ENCODE data around the gene MAML3.

Gene MAML3

GRCh38 chr4:139857021-139857420 is 297.0 kb downstream of the MAML3 start:
- DNase-seq (ENCODE audit: extremely low spot score), result peak; percentile 23
- POLR2A ChIA-PET, result interaction anchor here (0.6 kb wide), 1 partner anchor 9 kb away, joined by 3 read pairs; no protein-coding TSS in a partner anchor
- no peak for TF ChIP-seq HDGF (IDR thresholded peaks at IDR 0.05; ENCODE audit: borderline replicate concordance)
- no peak for TF ChIP-seq ARNT (IDR thresholded peaks at IDR 0.05)
- no peak for TF ChIP-seq CTBP1 (IDR thresholded peaks at IDR 0.05; ENCODE audit: borderline replicate concordance)
- CTCF ChIA-PET, result interaction anchor here (0.6 kb wide), 1 partner anchor 11 kb away, joined by 3 read pairs; no protein-coding TSS in a partner anchor

GRCh38 chr4:139854668-139855403 is 299.1 kb downstream of the MAML3 start:
- CTCF ChIA-PET, result no interaction called here
- TF ChIP-seq FOXK2 (IDR thresholded peaks at IDR 0.05) (no peak), LEF1 (IDR thresholded peaks at IDR 0.05; ENCODE audit: borderline replicate concordance) (no peak), ARNT (IDR thresholded peaks at IDR 0.05) (no peak), CTBP1 (IDR thresholded peaks at IDR 0.05; ENCODE audit: borderline replicate concordance) (no peak), HDGF (IDR thresholded peaks at IDR 0.05; ENCODE audit: borderline replicate concordance) (no peak), FOXM1 (IDR thresholded peaks at IDR 0.05; ENCODE audit: borderline replicate concordance) (no peak), ELF4 (IDR thresholded peaks at IDR 0.05) (no peak), TARDBP (IDR thresholded peaks at IDR 0.05) (no peak), L3MBTL2 (conservative IDR thresholded peaks at IDR 0.05) (no peak), ZNF384 (IDR thresholded peaks at IDR 0.05) (no peak), SUZ12 (IDR thresholded peaks at IDR 0.05) (no peak), NFRKB (IDR thresholded peaks at IDR 0.05) (no peak), PKNOX1 (IDR thresholded peaks at IDR 0.05) (no peak)
- POLR2A ChIA-PET, result interaction anchor here (0.9 kb wide), 1 partner anchor 21 kb away, joined by 3 read pairs; no protein-coding TSS in a partner anchor
- DNase-seq (ENCODE audit: extremely low spot score), result no peak

- CTCF ChIA-PET, result no interaction called here
- DNase-seq (ENCODE audit: extremely low spot score), result no peak
- no peak for TF ChIP-seq NFRKB (IDR thresholded peaks at IDR 0.05)
- TF ChIP-seq HDGF (IDR thresholded peaks at IDR 0.05; ENCODE audit: borderline replicate concordance), result no peak
- no peak for TF ChIP-seq FOXK2 (IDR thresholded peaks at IDR 0.05)
- POLR2A ChIA-PET, result no interaction called here
Observed at GRCh38 chr4:139853309-139853708, 300.7 kb downstream of the MAML3 start.

GRCh38 chr4:139852612-139853269 is 301.2 kb downstream of the MAML3 start:
- no peak for DNase-seq (ENCODE audit: extremely low spot score)
- no peak for TF ChIP-seq ZNF384 (IDR thresholded peaks at IDR 0.05)
- no peak for TF ChIP-seq ARNT (IDR thresholded peaks at IDR 0.05)
- ChIA-PET POLR2A (no interaction called here), CTCF (interaction anchor here (0.7 to 0.8 kb wide), 2 partner anchors 196 to 745 kb away, joined by 3 to 8 read pairs; no protein-coding TSS in a partner anchor)

- POLR2A ChIA-PET, result no interaction called here
- no peak for TF ChIP-seq PKNOX1 (IDR thresholded peaks at IDR 0.05)
- no peak for TF ChIP-seq LEF1 (IDR thresholded peaks at IDR 0.05; ENCODE audit: borderline replicate concordance)
- TF ChIP-seq ELF4 (IDR thresholded peaks at IDR 0.05), result no peak
- TF ChIP-seq SUZ12 (IDR thresholded peaks at IDR 0.05), result no peak
- no peak for TF ChIP-seq ZNF384 (IDR thresholded peaks at IDR 0.05)
- TF ChIP-seq BHLHE40 (IDR thresholded peaks at IDR 0.05; ENCODE audit: borderline replicate concordance), result no peak
- no peak for TF ChIP-seq TARDBP (IDR thresholded peaks at IDR 0.05)
- TF ChIP-seq FOXM1 (IDR thresholded peaks at IDR 0.05; ENCODE audit: borderline replicate concordance), result no peak
- no peak for TF ChIP-seq FOXK2 (IDR thresholded peaks at IDR 0.05)
- no peak for TF ChIP-seq NFRKB (IDR thresholded peaks at IDR 0.05)
- DNase-seq (ENCODE audit: extremely low spot score), result no peak
- CTCF ChIA-PET, result interaction anchor here (0.8 kb wide), 1 partner anchor 195 kb away, joined by 3 read pairs; no protein-coding TSS in a partner anchor
Observed at GRCh38 chr4:139851639-139852038, 302.3 kb downstream of the MAML3 start.

- ChIA-PET CTCF (no interaction called here), POLR2A (no interaction called here)
- DNase-seq (ENCODE audit: extremely low spot score), result no peak
- TF ChIP-seq ZNF384 (IDR thresholded peaks at IDR 0.05), result no peak
Observed at GRCh38 chr4:139851133-139851532, 302.9 kb downstream of the MAML3 start.

GRCh38 chr4:139849219-139849618 is 304.8 kb downstream of the MAML3 start:
- no peak for TF ChIP-seq SP1 (IDR thresholded peaks at IDR 0.05)
- TF ChIP-seq SUZ12 (IDR thresholded peaks at IDR 0.05), result no peak
- no peak for TF ChIP-seq ZNF384 (IDR thresholded peaks at IDR 0.05)
- no peak for TF ChIP-seq FOXA1 (IDR thresholded peaks at IDR 0.05)
- TF ChIP-seq FOXM1 (IDR thresholded peaks at IDR 0.05; ENCODE audit: borderline replicate concordance), result no peak
- no peak for TF ChIP-seq NFRKB (IDR thresholded peaks at IDR 0.05)
- no peak for TF ChIP-seq HDGF (IDR thresholded peaks at IDR 0.05; ENCODE audit: borderline replicate concordance)
- no peak for TF ChIP-seq L3MBTL2 (conservative IDR thresholded peaks at IDR 0.05)
- no peak for TF ChIP-seq LEF1 (IDR thresholded peaks at IDR 0.05; ENCODE audit: borderline replicate concordance)
- no peak for TF ChIP-seq ARNT (IDR thresholded peaks at IDR 0.05)
- TF ChIP-seq CTBP1 (IDR thresholded peaks at IDR 0.05; ENCODE audit: borderline replicate concordance), result no peak
- TF ChIP-seq PKNOX1 (IDR thresholded peaks at IDR 0.05), result no peak
- TF ChIP-seq BHLHE40 (IDR thresholded peaks at IDR 0.05; ENCODE audit: borderline replicate concordance), result no peak
- DNase-seq (ENCODE audit: extremely low spot score), result no peak
- ChIA-PET POLR2A (no interaction called here), CTCF (no interaction called here)
